Measurements from ENCODE around the gene FZD8.

The FZD8 gene

DNA sequence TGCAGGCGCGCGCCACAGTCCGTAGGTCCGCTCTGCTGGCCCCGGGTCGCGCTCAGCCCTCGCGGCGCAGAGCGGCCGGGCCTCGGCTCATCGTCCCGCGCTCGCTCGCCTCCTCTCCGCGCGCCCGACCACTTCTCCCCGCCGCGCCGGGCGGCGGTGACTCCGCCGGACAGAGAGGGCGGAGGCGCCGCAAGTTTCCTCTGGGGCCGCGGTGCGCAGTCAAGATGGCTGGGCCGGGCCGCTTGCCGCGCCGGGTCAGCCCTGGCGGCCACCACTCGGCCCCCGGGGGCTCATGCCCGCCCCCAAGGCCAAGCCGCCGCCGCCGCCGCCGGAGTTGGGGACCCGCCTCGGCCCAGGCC is 441 bp downstream of the FZD8 start:
- no peak for DNase-seq (ENCODE audit: low spot score)

DNA sequence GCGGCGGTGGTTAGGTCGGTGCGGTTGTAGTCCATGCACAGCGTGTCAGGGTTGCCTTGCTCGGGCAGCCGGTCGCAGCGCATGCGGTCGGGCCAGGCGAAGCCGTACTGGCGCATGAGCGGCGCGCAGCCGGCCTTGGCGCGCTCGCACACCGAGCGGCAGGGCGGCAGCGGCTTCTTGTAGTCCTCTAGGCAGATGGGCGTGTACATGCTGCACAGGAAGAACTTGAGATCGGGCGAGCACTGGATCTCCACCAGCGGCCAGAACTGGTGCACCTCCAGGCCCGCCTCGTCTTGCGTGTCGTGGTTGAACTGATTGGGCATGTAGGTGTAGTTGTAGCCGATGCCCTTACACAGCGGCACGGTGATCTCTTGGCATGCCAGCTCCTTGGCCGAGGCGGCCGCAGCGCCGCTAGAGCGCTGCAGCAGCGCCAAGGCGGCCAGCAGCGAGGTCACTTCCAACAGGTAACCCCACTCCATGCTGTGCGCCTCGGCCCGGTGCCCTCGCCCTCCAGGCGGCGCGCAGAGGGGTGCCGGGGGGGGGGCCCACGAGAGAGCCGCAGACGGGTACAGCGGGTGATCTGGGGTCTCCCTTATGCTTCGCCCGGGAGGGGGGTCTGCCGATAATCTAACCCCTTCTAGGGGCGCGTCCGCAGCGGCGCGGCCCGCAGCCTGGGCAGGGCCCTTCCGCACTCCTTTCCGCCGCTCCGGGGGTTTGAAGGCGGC is 983 bp downstream of the FZD8 start:
- peak; percentile 36 for DNase-seq (ENCODE audit: low spot score)

DNA sequence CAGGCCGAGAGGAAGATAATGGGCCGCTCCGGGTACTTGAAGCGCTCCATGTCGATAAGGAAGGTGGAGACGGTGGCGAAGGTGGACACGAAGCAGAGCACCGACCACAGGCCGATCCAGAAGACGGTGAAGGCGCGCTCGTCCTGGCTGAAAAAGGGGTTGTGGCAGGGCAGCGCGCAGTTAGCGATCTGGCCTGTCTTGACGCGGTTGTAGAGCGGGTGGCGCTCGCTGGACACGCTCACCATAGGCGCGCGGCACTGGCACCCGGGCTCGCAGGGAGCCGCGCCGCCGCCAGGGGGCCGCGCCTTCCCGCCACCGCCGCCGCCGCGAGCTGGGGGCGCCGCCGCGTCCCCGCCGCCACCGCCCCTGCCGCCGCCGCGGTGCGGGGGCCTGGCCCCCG is 1.6 kb downstream of the FZD8 start:
- DNase-seq (ENCODE audit: low spot score) = no peak

DNA sequence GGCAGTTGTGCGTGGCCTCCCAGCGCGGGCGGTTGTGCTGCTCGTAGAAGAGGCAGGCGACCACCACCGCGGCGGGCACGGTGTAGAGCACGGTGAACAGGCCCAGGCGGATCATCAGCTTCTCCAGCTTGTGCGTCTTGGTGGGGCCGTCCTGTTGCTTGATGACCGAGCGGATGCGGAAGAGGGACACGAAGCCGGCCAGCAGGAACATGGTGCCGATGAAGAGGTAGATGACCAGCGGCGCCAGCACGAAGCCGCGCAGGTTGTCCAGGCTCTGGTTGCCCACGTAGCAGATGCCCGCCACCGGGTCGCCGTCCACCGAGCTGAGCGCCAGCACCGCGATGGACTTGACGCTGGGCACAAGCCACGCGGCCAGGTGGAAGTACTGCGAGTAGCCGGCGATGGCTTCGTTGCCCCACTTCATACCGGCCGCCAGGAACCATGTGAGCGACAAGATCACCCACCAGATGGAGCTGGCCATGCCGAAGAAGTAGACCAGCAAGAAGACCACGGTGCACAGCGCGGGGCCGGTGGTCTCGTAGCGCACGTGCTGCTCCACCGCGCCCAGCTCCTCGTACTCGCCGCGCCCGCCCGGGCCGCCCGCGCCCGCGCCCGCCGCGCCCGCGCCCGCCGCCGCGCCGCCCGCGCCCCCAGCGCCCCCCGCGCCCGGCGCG is 2.2 kb downstream of the FZD8 start:
- no peak for DNase-seq (ENCODE audit: low spot score)

DNA sequence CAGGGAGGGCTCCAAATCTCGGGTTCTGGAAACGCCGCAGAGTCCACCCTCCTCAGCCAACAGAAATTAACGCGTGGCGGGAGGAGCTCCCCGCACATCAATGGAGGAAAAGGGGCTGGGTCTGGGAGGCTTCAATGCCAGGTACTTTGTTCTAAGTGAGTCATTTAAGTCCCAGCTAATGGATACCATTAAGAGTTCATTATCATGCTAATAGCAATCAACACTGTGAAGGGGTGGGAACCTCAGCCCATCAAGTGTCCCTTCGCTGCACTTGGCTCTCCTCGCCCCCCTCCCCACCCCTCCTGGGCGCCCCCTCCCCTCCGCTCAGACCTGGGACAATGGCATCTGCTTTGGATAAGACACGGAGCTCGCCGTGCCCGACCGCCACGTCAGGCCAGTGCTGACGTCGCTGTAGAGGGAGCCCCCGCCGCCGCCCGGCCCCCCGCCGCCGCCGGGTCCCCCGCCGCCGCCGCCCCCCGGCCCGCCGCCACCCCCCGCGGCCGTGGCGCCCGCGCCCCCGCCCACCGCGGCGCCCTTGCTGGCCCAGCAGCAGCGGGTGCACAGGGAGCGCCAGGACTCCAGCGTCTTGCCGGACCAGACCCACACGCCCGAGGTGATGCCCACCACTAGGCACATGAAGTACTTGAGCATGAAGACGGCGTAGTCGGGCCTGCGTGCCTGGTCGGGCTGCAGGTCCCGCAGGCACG is 2.9 kb downstream of the FZD8 start:
- DNase-seq (ENCODE audit: low spot score) = no peak

DNA sequence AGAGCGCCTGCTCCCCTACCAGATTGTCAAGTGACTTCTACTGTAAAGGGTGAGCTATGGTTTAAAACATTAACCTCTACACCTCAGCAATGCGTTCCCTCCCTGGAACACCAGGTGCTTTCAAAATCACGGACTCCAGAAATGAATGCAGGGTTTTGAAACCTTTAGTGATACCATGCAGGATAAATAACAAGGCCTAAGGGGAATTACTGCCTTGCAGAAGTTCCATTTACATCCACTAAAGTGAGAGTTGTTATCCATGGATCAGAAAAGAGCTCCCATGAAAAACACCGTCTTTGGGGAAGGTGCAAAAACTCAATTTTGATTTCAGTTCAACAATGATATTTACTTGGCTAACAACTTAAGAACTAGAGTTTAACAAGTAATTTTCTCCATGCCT is 4.0 kb downstream of the FZD8 start:
- DNase-seq (ENCODE audit: low spot score) = no peak

DNA sequence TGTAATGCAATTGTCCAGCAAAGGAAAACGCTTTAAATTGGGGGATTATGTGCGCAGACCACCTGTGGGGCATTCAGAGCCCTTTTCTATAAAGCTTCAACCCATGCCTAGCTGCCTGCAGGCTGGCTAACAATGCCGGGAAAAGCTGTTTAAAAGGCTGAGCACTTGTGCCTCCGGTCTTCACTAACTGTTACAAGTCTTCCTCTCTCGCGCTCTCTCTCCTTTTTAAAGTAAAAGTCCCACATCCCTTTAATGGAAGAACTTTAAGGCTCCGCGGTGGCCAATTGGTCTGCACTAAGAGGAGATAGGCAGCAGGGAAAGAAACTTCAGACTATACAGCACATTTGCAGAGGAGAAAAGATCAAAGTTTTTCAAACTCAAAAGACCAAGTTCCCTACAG is 4.6 kb downstream of the FZD8 start:
- DNase-seq (ENCODE audit: low spot score) = no peak

DNA sequence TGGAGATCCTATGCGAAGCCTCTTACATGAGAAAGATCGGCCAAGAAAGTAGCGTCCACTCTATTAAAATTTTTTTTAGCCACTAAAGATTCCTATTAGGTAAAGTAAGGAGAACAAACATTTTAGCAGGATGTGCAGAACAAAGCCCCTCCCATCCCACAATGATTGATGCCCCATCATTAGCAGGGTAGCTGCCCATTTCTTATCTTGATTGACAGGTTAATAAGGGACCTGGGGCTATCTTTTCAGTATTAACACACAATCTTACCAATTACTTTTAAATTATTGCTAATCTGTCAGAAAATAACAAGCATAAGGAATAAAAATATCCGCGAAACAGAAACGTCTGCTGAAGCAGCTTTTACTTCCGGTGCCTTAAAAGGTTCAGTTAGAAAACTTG is 5.1 kb downstream of the FZD8 start:
- no peak for DNase-seq (ENCODE audit: low spot score)

DNA sequence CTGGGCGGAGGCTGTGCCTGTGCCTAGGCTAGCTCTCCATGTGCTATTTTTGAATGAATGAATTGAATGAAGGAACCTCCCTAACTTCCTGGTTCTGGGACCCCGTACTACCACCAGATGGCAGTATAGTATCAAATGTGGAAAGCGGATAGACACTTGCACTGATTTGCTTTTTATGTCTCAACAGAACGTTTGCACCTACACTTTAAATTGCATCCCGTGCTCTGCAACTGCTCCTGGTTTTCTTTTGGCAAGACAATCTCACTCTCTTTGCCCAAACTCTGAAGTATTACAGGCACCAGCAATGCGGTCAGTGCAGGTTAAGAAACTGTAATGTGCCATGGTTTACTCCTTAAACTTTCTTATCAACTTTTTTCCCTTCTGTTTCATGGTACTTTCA is 6.5 kb downstream of the FZD8 start:
- peak; percentile 64 for DNase-seq (ENCODE audit: low spot score)

DNA sequence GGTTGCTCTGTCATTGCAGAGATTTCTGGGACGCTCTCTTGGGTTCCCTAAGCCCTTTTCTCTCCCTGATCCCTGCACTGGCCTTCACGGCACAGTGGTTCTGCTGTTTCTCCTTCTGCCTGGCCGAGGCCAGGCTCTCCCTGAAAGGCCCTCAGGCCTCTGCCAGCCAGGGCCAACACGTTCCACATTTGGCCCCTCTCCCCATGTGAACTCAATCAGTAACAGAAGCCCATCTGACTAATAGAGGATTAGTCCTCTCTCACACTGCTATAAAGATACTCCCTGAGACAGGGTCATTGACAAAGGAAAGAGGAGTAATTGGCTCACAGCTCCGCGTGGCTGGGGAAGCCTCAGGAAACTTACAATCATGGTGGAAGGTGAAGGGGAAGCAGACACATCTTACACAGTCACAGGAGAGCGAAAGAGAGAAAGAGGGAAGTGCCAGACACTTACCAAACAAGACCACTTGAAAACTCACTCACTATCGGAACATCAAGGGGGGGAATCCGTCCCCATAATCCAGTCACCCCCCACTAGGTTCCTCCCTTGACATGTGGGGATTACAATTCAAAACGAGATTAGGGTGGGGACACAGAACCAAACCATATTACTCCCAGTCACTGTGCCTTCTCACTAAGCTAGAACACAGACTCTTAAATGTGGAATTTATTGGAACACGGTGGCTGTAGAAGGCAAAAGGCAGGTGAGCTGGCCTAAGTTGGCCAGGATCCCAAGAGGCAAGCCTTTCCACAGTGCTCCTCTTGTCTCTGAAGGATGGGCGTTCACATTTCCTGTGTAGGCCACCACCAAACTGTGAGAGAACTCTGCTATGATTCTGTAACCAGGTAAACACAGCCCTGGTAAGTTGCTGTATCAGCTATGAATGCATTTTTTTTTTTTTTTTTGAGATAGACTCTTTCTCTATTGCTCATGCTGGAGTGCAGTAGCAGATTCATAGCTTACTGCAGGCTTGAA is 8.8 kb downstream of the FZD8 start:
- no peak for DNase-seq (ENCODE audit: low spot score)

DNA sequence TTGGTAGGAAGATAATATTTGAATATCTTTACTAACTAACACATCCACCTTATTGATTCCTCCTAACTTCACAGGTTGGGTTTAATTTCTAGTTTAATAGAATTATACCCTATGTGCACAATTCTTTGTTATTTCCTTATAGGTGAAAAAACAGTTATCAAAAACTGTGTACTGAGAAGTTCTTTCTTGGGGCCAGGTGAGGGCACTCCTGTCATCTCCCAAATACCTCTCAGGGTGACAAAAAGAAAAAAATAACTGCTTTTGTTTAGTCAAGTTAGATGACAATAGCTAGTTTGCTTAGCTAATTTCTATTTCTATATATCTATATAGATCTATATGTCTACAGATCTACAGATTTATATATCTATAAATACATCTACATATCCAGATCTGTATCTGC is 10.1 kb downstream of the FZD8 start:
- no peak for DNase-seq (ENCODE audit: low spot score)

DNA sequence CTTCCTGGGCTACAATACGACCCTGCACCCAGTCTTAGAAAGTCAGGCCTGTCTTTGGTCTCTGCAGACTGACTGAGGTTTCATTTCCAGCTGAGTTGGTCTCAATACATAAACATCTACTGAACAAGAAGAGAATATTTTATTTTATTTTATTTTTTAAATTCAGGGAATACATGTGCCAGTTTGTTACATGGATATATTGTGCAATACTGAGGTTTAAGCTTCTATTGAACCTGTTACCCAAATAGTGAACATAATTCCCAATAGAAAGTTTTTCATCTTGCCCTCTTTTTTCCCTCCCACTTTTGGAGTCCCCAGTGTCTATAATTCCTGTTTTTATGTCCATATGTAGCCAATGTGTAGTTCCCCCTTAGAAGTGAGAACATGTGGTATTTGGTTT is 10.7 kb downstream of the FZD8 start:
- no peak for DNase-seq (ENCODE audit: low spot score)

DNA sequence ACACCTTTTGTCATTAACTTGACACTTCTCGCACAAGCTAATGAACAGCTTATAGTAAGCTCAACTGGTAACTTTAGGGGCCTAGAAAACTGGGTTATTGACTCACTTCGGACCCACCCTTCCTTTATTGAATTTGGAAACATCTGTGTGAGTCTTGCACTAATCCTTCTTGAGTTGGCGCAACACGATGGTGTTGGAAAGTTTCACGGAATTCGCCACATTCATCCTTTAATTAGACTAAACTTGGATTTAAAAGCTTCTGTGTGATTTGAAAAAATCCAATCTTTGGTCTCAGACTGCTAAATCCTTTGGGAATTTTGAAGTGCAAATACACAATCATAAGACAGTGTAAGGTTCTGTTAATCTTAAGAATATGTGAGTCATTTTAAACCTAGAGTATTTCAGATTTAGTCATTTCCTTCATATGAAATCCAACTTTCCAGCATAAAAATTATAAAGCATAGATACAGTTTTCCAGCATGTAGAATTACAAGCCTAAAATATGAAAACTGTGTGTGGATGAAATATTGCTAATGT is 15.1 kb downstream of the FZD8 start:
- no peak for DNase-seq (ENCODE audit: low spot score)

DNA sequence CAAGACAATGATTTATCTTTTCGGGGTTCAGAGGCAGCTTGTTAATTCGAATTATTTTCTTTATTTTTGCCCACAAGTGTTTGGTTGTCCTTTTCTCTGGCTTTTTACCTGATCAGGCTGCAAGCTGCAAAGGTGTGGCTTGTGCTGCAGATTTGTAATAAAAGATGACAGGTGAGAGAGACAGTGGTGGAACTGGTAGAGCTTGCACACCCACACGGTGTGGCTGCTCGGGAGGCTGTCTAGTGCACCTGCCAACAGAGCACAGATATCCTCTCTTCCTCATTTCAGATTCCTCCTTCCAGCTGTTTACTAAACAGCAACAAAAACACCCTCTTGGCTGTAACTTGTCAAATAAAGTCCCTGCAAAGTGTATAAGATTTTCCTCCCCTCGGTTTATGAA is 27.8 kb downstream of the FZD8 start:
- DNase-seq (ENCODE audit: low spot score) = no peak

DNA sequence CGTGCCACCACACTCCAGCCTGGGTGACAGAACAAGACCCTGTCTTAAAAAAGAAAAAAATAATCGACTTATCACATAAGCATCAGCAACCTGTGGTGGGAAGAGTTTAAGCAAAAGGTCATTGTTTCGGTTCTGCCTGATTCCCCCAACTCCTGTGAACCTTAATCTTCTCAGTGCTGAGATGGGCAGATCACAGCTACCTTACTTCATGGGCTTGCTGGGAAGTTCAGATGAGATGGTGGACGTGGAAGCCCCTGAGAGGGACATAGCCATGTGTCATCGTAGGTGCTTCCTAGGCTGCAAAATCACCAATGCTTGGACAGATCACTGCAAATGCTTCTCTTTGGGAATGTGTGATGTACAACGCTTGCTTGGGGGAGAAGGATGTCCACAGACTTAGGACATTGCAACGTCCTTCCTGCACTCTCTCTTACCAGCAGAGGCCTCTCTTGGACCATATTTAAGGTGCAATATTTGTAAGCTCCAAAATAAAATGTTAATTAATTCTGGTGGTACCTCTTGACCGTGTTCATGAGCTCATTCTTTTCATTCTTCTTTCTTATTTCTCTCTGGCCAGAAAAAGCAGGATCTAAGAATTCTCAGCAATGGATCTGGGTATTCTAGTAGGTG is 28.4 kb downstream of the FZD8 start:
- no peak for DNase-seq (ENCODE audit: low spot score)

DNA sequence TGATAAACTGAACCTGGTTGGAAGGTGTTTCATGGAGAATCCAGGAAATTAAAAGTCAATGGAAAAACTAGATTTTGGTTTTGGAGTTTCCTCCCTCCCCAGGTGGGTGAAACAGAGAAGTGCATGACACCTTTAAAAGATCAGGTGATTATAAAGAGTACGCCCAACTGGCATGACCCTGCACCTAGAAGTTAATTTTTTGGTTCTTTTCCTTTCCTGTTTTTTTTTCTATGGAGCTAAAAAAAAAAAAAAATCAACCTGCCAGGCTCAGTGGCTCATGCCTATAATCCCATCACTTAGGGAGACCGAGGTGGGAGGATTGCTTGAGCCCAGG is 29.0 kb downstream of the FZD8 start:
- no peak for DNase-seq (ENCODE audit: low spot score)

DNA sequence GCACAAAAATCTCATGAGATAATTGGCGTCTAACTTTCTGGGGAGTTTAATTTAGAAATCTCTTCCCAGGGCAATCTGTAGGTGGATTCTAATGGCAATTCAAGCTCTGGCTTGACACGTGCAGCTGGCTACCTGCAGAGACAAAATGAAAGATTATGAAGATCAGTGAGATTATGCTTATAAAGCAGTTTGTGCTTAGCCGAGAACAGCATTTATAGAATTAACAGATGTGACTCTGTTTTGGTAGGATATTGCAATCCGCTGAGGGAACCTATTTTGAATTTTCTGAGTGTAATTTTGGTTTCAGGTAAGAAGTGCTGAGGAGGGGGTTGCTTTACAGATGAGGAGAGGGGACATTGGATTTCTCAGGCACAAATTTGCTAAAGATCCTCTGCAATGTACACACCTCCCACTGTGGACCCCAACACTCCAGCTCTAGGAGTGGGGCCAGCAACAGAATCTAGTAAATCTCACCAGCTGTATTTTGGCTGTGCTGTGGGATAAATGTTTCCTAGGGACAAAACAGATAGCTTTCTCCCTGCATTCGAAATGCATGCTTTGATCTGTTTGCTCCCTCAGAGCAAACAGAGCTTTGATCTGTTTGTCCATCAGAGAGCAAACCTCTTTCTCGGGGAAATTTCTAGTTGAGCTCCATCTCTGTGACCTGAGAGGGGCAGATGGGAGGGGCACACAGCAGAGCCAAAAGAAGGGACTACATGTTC is 29.6 kb downstream of the FZD8 start:
- no peak for DNase-seq (ENCODE audit: low spot score)

DNA sequence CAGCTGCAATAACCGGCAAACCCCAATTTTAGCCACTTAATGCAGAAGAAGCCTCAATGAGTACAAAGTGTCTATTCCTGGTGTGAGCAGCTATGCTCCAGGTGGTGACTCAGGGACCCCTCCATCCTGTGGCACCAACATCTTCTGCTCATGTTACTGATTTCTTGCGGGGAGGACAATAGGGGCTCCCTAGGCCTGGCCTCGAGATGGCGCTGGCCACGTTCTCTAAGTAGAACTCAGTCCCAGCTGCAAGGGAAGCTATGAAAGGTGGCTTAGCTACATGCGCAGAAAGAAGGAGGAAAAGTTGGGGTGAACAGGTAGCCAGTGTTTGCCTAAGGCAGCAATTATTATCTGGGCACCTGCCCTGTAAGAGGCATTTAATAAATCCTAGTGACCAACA is 30.3 kb downstream of the FZD8 start:
- DNase-seq (ENCODE audit: low spot score) = no peak

DNA sequence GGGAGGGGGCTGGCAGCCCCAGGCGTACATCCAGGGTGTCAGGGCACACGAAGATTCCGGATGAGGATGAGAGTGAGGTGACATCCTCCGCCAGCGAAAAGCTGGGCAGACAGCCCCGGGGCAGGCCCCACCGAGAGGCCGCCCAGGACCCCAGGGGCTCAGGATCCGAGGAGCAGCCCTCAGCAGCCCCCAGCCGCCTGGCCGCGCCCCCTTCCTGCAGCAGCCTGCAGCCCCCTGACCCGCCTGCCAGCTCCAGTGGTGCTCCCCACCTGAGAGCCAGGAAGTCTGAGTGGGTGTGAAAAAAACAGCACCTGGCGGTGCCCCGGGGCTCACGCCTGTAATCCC is 33.8 kb downstream of the FZD8 start:
- no peak for DNase-seq (ENCODE audit: low spot score)

DNA sequence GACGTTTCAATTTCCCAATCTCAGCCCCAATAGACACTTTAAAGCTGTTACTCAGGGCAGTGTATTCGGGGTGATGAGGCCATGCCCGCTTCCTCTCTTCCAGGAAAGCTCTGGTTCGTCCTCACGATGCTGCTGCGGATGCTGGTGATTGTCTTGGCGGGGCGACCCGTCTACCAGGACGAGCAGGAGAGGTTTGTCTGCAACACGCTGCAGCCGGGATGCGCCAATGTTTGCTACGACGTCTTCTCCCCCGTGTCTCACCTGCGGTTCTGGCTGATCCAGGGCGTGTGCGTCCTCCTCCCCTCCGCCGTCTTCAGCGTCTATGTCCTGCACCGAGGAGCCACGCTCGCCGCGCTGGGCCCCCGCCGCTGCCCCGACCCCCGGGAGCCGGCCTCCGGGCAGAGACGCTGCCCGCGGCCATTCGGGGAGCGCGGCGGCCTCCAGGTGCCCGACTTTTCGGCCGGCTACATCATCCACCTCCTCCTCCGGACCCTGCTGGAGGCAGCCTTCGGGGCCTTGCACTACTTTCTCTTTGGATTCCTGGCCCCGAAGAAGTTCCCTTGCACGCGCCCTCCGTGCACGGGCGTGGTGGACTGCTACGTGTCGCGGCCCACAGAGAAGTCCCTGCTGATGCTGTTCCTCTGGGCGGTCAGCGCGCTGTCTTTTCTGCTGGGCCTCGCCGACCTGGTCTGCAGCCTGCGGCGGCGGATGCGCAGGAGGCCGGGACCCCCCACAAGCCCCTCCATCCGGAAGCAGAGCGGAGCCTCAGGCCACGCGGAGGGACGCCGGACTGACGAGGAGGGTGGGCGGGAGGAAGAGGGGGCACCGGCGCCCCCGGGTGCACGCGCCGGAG is 34.4 kb downstream of the FZD8 start:
- no peak for DNase-seq (ENCODE audit: low spot score)

All from cerebellar cortex (tissue), 1 donor.